GM13977 (cell line): ENCODE results near the gene IL36B.
"Not testable (repeated sequence)": the region's sequence is repeated elsewhere in the genome, so short reads cannot be mapped to it uniquely, and the experiment has no call there.

Experiments used
- DNase-seq: peaks from one replicate; pipeline ENCODE4 v3.0.0; 2012; ENCODE audit warnings: low spot score
- in situ Hi-C: fragments of 300-500 bp; cut with MboI; formaldehyde crosslinking; loops from one replicate; pipeline ENCODE4 v1.12.0; 2022; ENCODE audit warnings: low sequenced_read_pairs, low pct_unique_long_range_greater_than_20kb, mixed read lengths, inconsistent platforms; ENCODE audit not compliant: unreplicated experiment
- TF ChIP-seq, protein P1 (sequence below): IDR thresholded peaks from 2 replicates; pipeline ENCODE4 v1.5.1; 2012; ENCODE audit warnings: mild to moderate bottlenecking, control low read depth; ENCODE audit not compliant: insufficient read depth; ENCODE audit errors: extremely low read depth, missing control alignments

The IL36B gene

DNA sequence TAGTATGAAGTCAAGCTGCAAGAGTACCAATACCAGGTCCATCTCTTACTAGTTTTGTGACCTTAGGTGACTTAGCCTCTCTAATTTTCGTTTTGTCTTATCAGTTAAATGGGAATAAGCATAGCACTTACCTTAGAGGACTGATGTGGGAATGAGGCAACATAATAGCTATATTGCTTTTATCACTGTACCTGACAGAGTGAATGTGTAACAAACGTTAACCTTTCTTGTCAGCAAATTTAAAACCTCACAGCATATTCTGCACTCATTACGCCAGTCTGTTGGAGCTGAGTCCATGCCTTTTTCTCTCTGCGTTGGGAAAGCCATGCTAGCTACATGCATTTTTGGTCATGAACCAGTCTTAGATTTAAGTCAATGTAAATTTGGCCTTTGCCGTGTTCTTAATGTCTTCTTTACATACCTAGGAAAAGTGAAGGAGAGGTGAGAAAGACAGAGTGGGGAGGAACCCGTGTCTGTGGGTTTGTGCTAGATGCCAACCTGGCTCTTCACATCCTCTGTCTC, at the start of gene IL36B:
TSS of gene IL36B (minus strand) at position 472 of the 522 bp plus-strand sequence.
- TF ChIP-seq, protein P1, sequence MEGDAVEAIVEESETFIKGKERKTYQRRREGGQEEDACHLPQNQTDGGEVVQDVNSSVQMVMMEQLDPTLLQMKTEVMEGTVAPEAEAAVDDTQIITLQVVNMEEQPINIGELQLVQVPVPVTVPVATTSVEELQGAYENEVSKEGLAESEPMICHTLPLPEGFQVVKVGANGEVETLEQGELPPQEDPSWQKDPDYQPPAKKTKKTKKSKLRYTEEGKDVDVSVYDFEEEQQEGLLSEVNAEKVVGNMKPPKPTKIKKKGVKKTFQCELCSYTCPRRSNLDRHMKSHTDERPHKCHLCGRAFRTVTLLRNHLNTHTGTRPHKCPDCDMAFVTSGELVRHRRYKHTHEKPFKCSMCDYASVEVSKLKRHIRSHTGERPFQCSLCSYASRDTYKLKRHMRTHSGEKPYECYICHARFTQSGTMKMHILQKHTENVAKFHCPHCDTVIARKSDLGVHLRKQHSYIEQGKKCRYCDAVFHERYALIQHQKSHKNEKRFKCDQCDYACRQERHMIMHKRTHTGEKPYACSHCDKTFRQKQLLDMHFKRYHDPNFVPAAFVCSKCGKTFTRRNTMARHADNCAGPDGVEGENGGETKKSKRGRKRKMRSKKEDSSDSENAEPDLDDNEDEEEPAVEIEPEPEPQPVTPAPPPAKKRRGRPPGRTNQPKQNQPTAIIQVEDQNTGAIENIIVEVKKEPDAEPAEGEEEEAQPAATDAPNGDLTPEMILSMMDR = no peak
- no peak for DNase-seq
- in situ Hi-C loops = no loop called here

DNA sequence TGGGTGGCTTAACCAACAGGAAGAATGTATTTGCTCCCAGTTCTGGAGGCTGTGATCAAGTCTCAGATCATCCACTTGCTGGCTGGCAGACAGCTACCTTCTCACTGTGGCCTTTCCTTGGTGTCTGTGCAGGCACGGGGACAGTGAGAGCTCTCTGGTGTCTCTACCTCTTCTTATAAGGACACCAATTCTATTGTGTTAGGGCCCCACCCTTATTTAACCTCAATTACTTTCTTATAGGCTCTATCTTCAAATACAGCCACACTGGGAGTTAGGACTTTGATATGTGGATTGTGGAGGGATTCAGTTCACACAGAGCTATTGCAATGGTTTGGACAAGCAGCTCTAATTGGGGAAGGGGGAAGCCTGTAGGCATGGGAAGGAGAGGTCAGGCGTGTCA, 49.5 kb upstream of the IL36B start:
- in situ Hi-C loops = no loop called here
- no peak for DNase-seq
- TF ChIP-seq, protein P1 = no peak

- in situ Hi-C loops = no loop called here
- no peak for DNase-seq
- TF ChIP-seq, protein P1 = no peak
These were observed 45.9 kb upstream of the IL36B start for GRCh38 chr2:113098532-113098931.

GRCh38 chr2:113098041-113098440, 45.4 kb upstream of the IL36B start:
- in situ Hi-C loops = no loop called here
- DNase-seq = peak; percentile 45
- TF ChIP-seq, protein P1 = no peak

DNA sequence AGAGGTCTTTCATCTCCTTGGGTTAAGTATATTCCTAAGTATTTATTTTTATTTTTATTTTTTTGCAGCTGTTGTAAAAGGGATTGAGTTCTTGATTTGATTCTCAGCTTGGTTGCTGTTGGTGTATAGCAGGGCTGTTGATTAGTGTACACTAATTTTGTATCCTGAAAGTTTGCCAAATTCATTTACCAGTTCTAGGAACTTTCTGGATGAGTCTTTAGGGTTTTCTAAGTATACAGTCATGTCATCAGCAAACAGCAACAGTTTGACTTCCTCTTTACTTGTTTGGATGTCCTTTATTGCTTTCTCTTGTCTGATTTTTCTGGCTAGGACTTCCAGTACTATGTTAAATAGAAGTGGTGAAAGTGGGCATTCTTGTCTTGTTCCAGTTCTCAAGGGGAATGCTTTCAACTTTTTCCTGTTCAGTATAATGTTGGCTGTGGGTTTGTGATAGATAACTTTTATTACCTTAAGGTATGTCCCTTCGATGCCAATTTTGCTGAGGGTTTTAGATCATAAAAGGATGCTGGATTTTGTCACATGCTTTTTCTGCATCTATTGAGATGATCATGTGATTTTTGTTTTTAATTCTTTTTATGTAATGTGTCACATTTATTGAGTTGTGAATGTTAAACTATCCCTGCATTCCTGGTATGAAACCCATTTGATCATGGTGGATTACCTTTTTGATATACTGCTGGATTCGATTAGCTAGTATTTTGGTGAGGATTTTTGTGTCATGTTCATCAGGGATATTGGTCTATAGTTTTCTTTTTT, 44.4 kb upstream of the IL36B start:
- DNase-seq, in situ Hi-C loops: not testable (repeated sequence)

DNA sequence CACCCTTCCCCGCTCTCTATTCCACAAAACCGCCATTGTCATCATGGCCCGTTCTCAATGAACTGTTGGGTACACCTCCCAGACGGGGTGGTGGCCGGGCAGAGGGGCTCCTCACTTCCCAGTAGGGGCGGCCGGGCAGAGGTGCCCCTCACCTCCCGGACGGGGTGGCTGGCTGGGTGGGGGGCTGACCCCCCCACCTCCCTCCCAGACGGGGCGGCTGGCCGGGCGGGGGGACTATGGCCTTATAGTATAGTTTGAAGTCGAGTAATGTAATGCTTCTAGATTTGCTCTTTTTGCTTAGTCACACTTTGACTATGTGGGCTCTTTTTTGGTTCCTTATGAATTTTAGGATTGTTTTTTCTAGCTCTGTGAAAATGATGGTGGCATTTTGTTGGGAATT, 43.6 kb upstream of the IL36B start:
- DNase-seq, in situ Hi-C loops: not testable (repeated sequence)

- DNase-seq = no peak
These were observed 40.9 kb upstream of the IL36B start for GRCh38 chr2:113093613-113093977.

More at GRCh38 chr2:113093613-113093977, 40.9 kb upstream of the IL36B start:
- TF ChIP-seq, protein P1 = no peak
- in situ Hi-C loops = no loop called here
